ENCODE measurements around the gene ACADVL. TPM values are rescaled to one million over a fixed set of nuclear protein-coding genes. Genes with fewer than 3 reads are reported as not detected.
A peak's percentile ranks its signal among the peaks of the same experiment; 100 is the strongest.
"Not testable (repeated sequence)": the region's sequence is repeated elsewhere in the genome, so short reads cannot be mapped to it uniquely, and the experiment has no call there.

Gene ACADVL
- total RNA-seq, 1 donor from 2014 or later: 702 TPM

- DNase-seq (ENCODE audit: low read depth): peak; percentile 96
Measured at GRCh38 chr17:7234083-7234951, 14.6 kb downstream of the ACADVL start, which contains the start of gene DVL2. DVL2 (minus strand) TSS chr17:7234517; CDS start chr17:7234262, 255 bp downstream.

GRCh38 chr17:7235693-7236665, 16.2 kb downstream of the ACADVL start:
- no peak for DNase-seq (ENCODE audit: low read depth)

GRCh38 chr17:7236808-7237207, 17.1 kb downstream of the ACADVL start:
- no peak for DNase-seq (ENCODE audit: low read depth)

- no peak for DNase-seq (ENCODE audit: low read depth)
Measured at GRCh38 chr17:7237266-7237760, 17.6 kb downstream of the ACADVL start.

GRCh38 chr17:7237761-7238419, 18.2 kb downstream of the ACADVL start:
- peak; percentile 80 for DNase-seq (ENCODE audit: low read depth)

GRCh38 chr17:7238420-7239090, 18.8 kb downstream of the ACADVL start:
- DNase-seq (ENCODE audit: low read depth): peak; percentile 25

GRCh38 chr17:7239091-7240027, 19.6 kb downstream of the ACADVL start, which contains the start of gene PHF23:
PHF23 (minus strand) TSS chr17:7239457; CDS start chr17:7239279, 178 bp downstream.
- peak; percentile 100 for DNase-seq (ENCODE audit: low read depth)

GRCh38 chr17:7240375-7240774, 20.6 kb downstream of the ACADVL start:
- DNase-seq (ENCODE audit: low read depth): no peak

GRCh38 chr17:7241090-7241733, 21.5 kb downstream of the ACADVL start:
- DNase-seq (ENCODE audit: low read depth): peak; percentile 61

GRCh38 chr17:7241783-7242716, 22.3 kb downstream of the ACADVL start, which contains the start of gene GABARAP:
GABARAP (minus strand) TSS chr17:7242449; CDS start chr17:7242330, 119 bp downstream.
- peak; percentile 94 for DNase-seq (ENCODE audit: low read depth)

- peak; percentile 97 for DNase-seq (ENCODE audit: low read depth)
Measured at GRCh38 chr17:7242717-7243452, 23.1 kb downstream of the ACADVL start.

- DNase-seq (ENCODE audit: low read depth): no peak
Measured at GRCh38 chr17:7243453-7243729, 23.7 kb downstream of the ACADVL start.

GRCh38 chr17:7243838-7244237, 24.1 kb downstream of the ACADVL start:
- DNase-seq (ENCODE audit: low read depth): not testable (repeated sequence)

- no peak for DNase-seq (ENCODE audit: low read depth)
Measured at GRCh38 chr17:7246779-7247178, 27.0 kb downstream of the ACADVL start.

- DNase-seq (ENCODE audit: low read depth): peak; percentile 82
Measured at GRCh38 chr17:7248796-7249195, 29.1 kb downstream of the ACADVL start.

GRCh38 chr17:7249214-7249613, 29.5 kb downstream of the ACADVL start:
- DNase-seq (ENCODE audit: low read depth): peak; percentile 65

GRCh38 chr17:7249830-7250229, 30.1 kb downstream of the ACADVL start:
- DNase-seq (ENCODE audit: low read depth): no peak
